DOHH2 (cell line): ENCODE results near the gene OR14C36.

Experiments used
- EZH2phosphoT487 ChIP-seq: fragments of 200-600 bp; sonication (generic); IDR thresholded peaks from 2 replicates; pipeline ENCODE4 v1.6.1; 2017; ENCODE audit warnings: borderline replicate concordance, mild to moderate bottlenecking, antibody characterized with exemption, low read length, moderate library complexity, mixed read lengths
- TF ChIP-seq, protein P1 (sequence below): fragments of 200-600 bp; sonication (generic); IDR thresholded peaks from one replicate; pipeline ENCODE4 v1.5.1; 2014; ENCODE audit warnings: antibody characterized with exemption, mild to moderate bottlenecking, low read depth, low read length; ENCODE audit not compliant: poor library complexity, severe bottlenecking

DNA sequence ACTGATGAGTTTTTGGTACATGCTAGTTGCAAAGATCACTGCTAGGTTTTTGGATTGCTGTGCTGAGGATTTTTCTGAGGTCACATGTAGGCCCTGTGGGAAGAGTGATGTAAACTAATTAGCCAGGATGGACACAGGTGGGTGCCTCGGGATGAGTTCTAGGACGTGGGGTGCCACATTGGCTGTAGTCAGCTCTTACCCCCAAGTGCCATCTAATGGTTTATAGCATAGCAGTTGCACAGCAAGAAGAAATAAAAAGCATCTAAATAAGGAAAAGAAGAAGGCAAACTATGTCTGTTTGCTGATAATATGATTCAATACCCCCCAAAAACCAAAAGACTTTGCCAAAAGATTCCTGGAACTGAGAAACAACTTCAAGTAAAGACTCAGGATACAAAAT is 44.5 kb downstream of the OR14C36 start:
- TF ChIP-seq, protein P1, sequence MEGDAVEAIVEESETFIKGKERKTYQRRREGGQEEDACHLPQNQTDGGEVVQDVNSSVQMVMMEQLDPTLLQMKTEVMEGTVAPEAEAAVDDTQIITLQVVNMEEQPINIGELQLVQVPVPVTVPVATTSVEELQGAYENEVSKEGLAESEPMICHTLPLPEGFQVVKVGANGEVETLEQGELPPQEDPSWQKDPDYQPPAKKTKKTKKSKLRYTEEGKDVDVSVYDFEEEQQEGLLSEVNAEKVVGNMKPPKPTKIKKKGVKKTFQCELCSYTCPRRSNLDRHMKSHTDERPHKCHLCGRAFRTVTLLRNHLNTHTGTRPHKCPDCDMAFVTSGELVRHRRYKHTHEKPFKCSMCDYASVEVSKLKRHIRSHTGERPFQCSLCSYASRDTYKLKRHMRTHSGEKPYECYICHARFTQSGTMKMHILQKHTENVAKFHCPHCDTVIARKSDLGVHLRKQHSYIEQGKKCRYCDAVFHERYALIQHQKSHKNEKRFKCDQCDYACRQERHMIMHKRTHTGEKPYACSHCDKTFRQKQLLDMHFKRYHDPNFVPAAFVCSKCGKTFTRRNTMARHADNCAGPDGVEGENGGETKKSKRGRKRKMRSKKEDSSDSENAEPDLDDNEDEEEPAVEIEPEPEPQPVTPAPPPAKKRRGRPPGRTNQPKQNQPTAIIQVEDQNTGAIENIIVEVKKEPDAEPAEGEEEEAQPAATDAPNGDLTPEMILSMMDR: no peak
- TF ChIP-seq EZH2phosphoT487: no peak
